Gastrocnemius medialis (tissue), 4 donors: ENCODE measurements around the gene MOB3B.

ENCODE experiments used
- CTCF ChIP-seq, 5 experiments: fragments of 450-650 bp in 3 of 5; fragments of 200-600 bp in 2 of 5; sonication (generic) in 2 of 5; IDR thresholded peaks in 4 of 5; conservative IDR thresholded peaks in 1 of 5; 1 replicate in 4 of 5; 2 replicates in 1 of 5; pipeline ENCODE4 v1.5.1; 2016 to 2019; ENCODE audit warnings: antibody characterized with exemption in 5 of 5, mild to moderate bottlenecking in 3 of 5, moderate library complexity in 3 of 5
- POLR2A ChIP-seq, 2 donors: fragments of 450-650 bp; IDR thresholded peaks; one replicate each; pipeline ENCODE4 v1.6.1; 2017; ENCODE audit warnings: antibody characterized with exemption in 2 of 2, mild to moderate bottlenecking in 2 of 2, moderate library complexity in 2 of 2

GRCh38 chr9:27487128-27487640 is 42.4 kb downstream of the MOB3B start:
- TF ChIP-seq CTCF (IDR thresholded peaks at IDR 0.05 in 4 of 5, conservative IDR thresholded peaks at IDR 0.05 in 1 of 5) (no peak), POLR2A (IDR thresholded peaks at IDR 0.05) (no peak)
